Caco-2 (cell line): ENCODE measurements around the gene APEH. TPM values are rescaled to one million over a fixed set of nuclear protein-coding genes. Genes with fewer than 3 reads are reported as not detected.

Experiments
- BruUV-seq: library from RNA; stranded (reverse); fragments of 400-500 nt; replicated peaks from 2 replicates; lab custom pipeline; 2021; lab: Mats Ljungman, UMichigan
- CTCF ChIA-PET: fragments of 300-600 bp; sonication (Branson Sonifier 250); formaldehyde crosslinking; loops from one replicate; lab custom pipeline; 2022; ENCODE audit warnings: antibody characterized with exemption; lab: Charles Lee
- POLR2A ChIA-PET: fragments of 300-600 bp; sonication (Branson Sonifier 250); formaldehyde crosslinking; loops from one replicate; lab custom pipeline; 2022; ENCODE audit warnings: antibody characterized with exemption; lab: Charles Lee
- DNase-seq, 2 experiments: peaks; one replicate each; pipeline versions ENCODE4 v3.0.0 to v3.0.0-alpha.2; 2020 to 2022
- H3K27me3 ChIP-seq: replicated peaks from 2 replicates; pipeline ENCODE4 v1.6.0; 2011; ENCODE audit warnings: low read length; ENCODE audit not compliant: control insufficient read depth, insufficient read depth
- H3K36me3 ChIP-seq: 2 replicates; pipeline ENCODE4 v1.5.1; 2011; ENCODE audit warnings: low read length; ENCODE audit not compliant: control insufficient read depth, insufficient read depth
- H3K4me1 ChIP-seq: fragments of 250-450 bp; sonication (Bioruptor Pico); 2 replicates; pipeline ENCODE4 v1.5.1; 2020; ENCODE audit warnings: mild to moderate bottlenecking
- H3K4me3 ChIP-seq: 2 replicates; pipeline ENCODE4 v1.5.1; 2011; ENCODE audit warnings: low read depth, mild to moderate bottlenecking, control low read depth, low read length
- H3K9me3 ChIP-seq: fragments of 250-450 bp; sonication (Bioruptor Pico); 2 replicates; pipeline ENCODE4 v1.5.1; 2020; ENCODE audit warnings: mild to moderate bottlenecking, moderate library complexity
- H3K27ac Mint-ChIP-seq: one replicate; pipeline ENCODE4 v1.8.0; 2022; ENCODE audit warnings: mixed read lengths; ENCODE audit not compliant: unreplicated experiment
- H3K27me3 Mint-ChIP-seq: one replicate; pipeline ENCODE4 v1.8.0; 2022; ENCODE audit warnings: mixed read lengths; ENCODE audit not compliant: insufficient read depth, unreplicated experiment
- H3K36me3 Mint-ChIP-seq: one replicate; pipeline ENCODE4 v1.8.0; 2022; ENCODE audit warnings: mild to moderate bottlenecking, mixed read lengths; ENCODE audit not compliant: insufficient read depth, unreplicated experiment
- H3K4me1 Mint-ChIP-seq: one replicate; pipeline ENCODE4 v1.8.0; 2022; ENCODE audit warnings: low read depth, mixed read lengths; ENCODE audit not compliant: unreplicated experiment
- H3K4me3 Mint-ChIP-seq: one replicate; pipeline ENCODE4 v1.8.0; 2022; ENCODE audit warnings: mild to moderate bottlenecking, moderate library complexity, mixed read lengths; ENCODE audit not compliant: unreplicated experiment
- H3K9me3 Mint-ChIP-seq: one replicate; pipeline ENCODE4 v1.8.0; 2022; ENCODE audit warnings: mixed read lengths; ENCODE audit not compliant: unreplicated experiment
- CTCF ChIP-seq, 2 experiments: fragments of 200-600 bp in 1 of 2; IDR thresholded peaks; 1 replicate in 1 of 2; 2 replicates in 1 of 2; pipeline versions ENCODE4 v1.5.1 to v1.8.0; 2011 to 2022; ENCODE audit warnings: antibody characterized with exemption in 1 of 2, control low read depth in 1 of 2, inconsistent platforms in 1 of 2, low read depth in 1 of 2, low read length in 1 of 2, mild to moderate bottlenecking in 1 of 2, moderate library complexity in 1 of 2; ENCODE audit not compliant: insufficient read depth in 1 of 2, severe bottlenecking in 1 of 2, unreplicated experiment in 1 of 2
- intact Hi-C: fragments of 100-400 bp; cut with micrococcal nuclease; formaldehyde crosslinking; loops from one replicate; pipeline ENCODE4 v1.10.0; 2022; ENCODE audit not compliant: unreplicated experiment
- total RNA-seq: library from RNA; stranded (reverse); gene quantifications from 2 replicates; pipeline ENCODE4 v1.2.3, GENCODE V29; 2022

APEH gene
- total RNA-seq, 1 experiment from 2014 or later, result 236 TPM

- Mint-ChIP-seq H3K27ac (no peak overlapping the region), H3K9me3 (no peaks in the 10 kb centered on the region), H3K4me1 (no peaks in the 10 kb centered on the region), H3K4me3 (no peak overlapping the region), H3K36me3 (peaks cover 12% of the 10 kb centered on the region), H3K27me3 (no peaks in the 10 kb centered on the region)
- H3K36me3 ChIP-seq, result no peaks in the 10 kb centered on the region
- H3K9me3 ChIP-seq, result no peaks in the 10 kb centered on the region
- no peaks in the 10 kb centered on the region for H3K27me3 ChIP-seq
- intact Hi-C loops, result no loop called here
- DNase-seq, result no peak
- ChIA-PET POLR2A (no interaction called here), CTCF (no interaction called here)
- no peak for TF ChIP-seq CTCF (IDR thresholded peaks at IDR 0.05; ENCODE audit: insufficient read depth in 1 of 2, low read depth in 1 of 2, low read length in 1 of 2, severe bottlenecking in 1 of 2, unreplicated experiment in 1 of 2)
- H3K4me3 ChIP-seq, result no peak overlapping the region
- no peaks in the 10 kb centered on the region for H3K4me1 ChIP-seq
- BruUV-seq, result no TSS peak
Observed at GRCh38 chr3:49709852-49710251, 35.7 kb downstream of the APEH start.

GRCh38 chr3:49711489-49711888 lies 37.3 kb downstream of the APEH start:
- TF ChIP-seq CTCF (IDR thresholded peaks at IDR 0.05; ENCODE audit: insufficient read depth in 1 of 2, low read depth in 1 of 2, low read length in 1 of 2, severe bottlenecking in 1 of 2, unreplicated experiment in 1 of 2), result no peak
- Histone ChIP-seq H3K4me1 (no peaks in the 10 kb centered on the region), H3K27me3 (no peaks in the 10 kb centered on the region), H3K36me3 (no peaks in the 10 kb centered on the region), H3K9me3 (no peaks in the 10 kb centered on the region), H3K4me3 (no peak overlapping the region)
- POLR2A ChIA-PET, result no interaction called here
- no peak overlapping the region for H3K27ac Mint-ChIP-seq
- BruUV-seq, result no TSS peak
- H3K4me1 Mint-ChIP-seq, result no peaks in the 10 kb centered on the region
- no peak overlapping the region for H3K4me3 Mint-ChIP-seq
- peaks cover 28% of the 10 kb centered on the region for H3K36me3 Mint-ChIP-seq
- CTCF ChIA-PET, result interaction anchor here (1.2 kb wide), 1 partner anchor 8 kb away, joined by 3 read pairs; the partner anchor contains the start of gene AMIGO3
- H3K9me3 Mint-ChIP-seq, result no peaks in the 10 kb centered on the region
- H3K27me3 Mint-ChIP-seq, result no peaks in the 10 kb centered on the region
- intact Hi-C loops, result no loop called here
- DNase-seq, result no peak

GRCh38 chr3:49712166-49712565 lies 38.0 kb downstream of the APEH start:
- H3K4me1 Mint-ChIP-seq, result no peaks in the 10 kb centered on the region
- H3K4me3 Mint-ChIP-seq, result no peak overlapping the region
- BruUV-seq, result no TSS peak
- H3K4me1 ChIP-seq, result no peaks in the 10 kb centered on the region
- no peaks in the 10 kb centered on the region for H3K27me3 Mint-ChIP-seq
- H3K9me3 Mint-ChIP-seq, result no peaks in the 10 kb centered on the region
- POLR2A ChIA-PET, result no interaction called here
- intact Hi-C loops, result no loop called here
- H3K4me3 ChIP-seq, result no peak overlapping the region
- peaks cover 28% of the 10 kb centered on the region for H3K36me3 Mint-ChIP-seq
- CTCF ChIA-PET, result no interaction called here
- H3K27ac Mint-ChIP-seq, result no peak overlapping the region
- DNase-seq, result no peak
- no peak for TF ChIP-seq CTCF (IDR thresholded peaks at IDR 0.05; ENCODE audit: insufficient read depth in 1 of 2, low read depth in 1 of 2, low read length in 1 of 2, severe bottlenecking in 1 of 2, unreplicated experiment in 1 of 2)
- no peaks in the 10 kb centered on the region for H3K9me3 ChIP-seq
- no peaks in the 10 kb centered on the region for H3K27me3 ChIP-seq
- H3K36me3 ChIP-seq, result no peaks in the 10 kb centered on the region
